Adrenal gland (tissue), 5 donors: ENCODE measurements around the gene ARPC4.

ENCODE experiments used
- POLR2A ChIP-seq, 2 donors: fragments of 450-650 bp; IDR thresholded peaks; one replicate each; pipeline ENCODE4 v1.6.1; 2017; ENCODE audit warnings: antibody characterized with exemption in 2 of 2, mild to moderate bottlenecking in 2 of 2, moderate library complexity in 1 of 2
- TF ChIP-seq, protein P1 (sequence below), 6 experiments: fragments of 450-650 bp in 4 of 6; fragments of 200-600 bp in 2 of 6; sonication (generic) in 1 of 6; IDR thresholded peaks; 1 replicate in 5 of 6; 2 replicates in 1 of 6; pipeline versions ENCODE4 v1.5.1 to v1.8.0; 2016 to 2021; ENCODE audit warnings: antibody characterized with exemption in 6 of 6, mild to moderate bottlenecking in 2 of 6, moderate library complexity in 1 of 6
- donor health status: DM: no; HTN: no; CAD: no.

- TF ChIP-seq, protein P1, sequence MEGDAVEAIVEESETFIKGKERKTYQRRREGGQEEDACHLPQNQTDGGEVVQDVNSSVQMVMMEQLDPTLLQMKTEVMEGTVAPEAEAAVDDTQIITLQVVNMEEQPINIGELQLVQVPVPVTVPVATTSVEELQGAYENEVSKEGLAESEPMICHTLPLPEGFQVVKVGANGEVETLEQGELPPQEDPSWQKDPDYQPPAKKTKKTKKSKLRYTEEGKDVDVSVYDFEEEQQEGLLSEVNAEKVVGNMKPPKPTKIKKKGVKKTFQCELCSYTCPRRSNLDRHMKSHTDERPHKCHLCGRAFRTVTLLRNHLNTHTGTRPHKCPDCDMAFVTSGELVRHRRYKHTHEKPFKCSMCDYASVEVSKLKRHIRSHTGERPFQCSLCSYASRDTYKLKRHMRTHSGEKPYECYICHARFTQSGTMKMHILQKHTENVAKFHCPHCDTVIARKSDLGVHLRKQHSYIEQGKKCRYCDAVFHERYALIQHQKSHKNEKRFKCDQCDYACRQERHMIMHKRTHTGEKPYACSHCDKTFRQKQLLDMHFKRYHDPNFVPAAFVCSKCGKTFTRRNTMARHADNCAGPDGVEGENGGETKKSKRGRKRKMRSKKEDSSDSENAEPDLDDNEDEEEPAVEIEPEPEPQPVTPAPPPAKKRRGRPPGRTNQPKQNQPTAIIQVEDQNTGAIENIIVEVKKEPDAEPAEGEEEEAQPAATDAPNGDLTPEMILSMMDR (IDR thresholded peaks at IDR 0.05) = no peak
- no peak for TF ChIP-seq POLR2A (IDR thresholded peaks at IDR 0.05)
Observed at GRCh38 chr3:9765865-9766264, 27.0 kb upstream of the ARPC4 start.
